Activated T-cell treated with anti-CD3 and anti-CD28 coated beads for 4 hours (primary cell): Measurements from ENCODE around the gene MAST4.
"Not testable (repeated sequence)": the region's sequence is repeated elsewhere in the genome, so short reads cannot be mapped to it uniquely, and the experiment has no call there.

Source experiments
- DNase-seq: peaks from one replicate; pipeline ENCODE4 v3.0.0-alpha.2; 2020

The MAST4 gene

DNA sequence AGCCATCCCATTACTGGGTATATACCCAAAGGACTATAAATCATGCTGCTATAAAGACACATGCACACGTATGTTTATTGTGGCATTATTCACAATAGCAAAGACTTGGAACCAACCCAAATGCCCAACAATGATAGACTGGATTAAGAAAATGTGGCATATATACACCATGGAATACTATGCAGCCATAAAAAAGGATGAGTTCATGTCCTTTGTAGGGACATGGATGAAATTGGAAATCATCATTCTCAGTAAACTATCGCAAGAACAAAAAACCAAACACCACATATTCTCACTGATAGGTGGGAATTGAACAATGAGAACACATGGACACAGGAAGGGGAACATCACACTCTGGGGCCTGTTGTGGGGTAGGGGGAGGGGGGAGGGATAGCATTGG lies 577.2 kb downstream of the MAST4 start:
- not testable (repeated sequence) for DNase-seq

DNA sequence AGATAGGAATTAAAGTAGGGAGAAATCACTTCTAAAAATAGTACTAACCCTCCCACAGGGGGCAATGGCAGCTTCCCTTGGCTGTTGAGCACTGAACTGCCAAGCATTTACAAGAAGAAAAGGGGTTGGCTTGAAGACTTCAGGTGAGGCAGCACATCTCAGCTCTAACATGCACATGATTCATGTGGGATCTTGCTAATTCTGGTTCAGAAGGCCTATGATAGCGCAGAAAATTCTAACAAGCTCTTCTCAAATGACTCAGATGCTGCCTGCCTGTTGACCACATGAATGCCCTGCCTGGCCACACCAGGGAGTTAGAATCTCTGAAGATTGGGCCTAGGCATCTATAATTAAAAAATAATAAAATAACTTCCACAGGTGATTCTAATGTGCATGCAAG lies 577.8 kb downstream of the MAST4 start:
- DNase-seq, result no peak

DNA sequence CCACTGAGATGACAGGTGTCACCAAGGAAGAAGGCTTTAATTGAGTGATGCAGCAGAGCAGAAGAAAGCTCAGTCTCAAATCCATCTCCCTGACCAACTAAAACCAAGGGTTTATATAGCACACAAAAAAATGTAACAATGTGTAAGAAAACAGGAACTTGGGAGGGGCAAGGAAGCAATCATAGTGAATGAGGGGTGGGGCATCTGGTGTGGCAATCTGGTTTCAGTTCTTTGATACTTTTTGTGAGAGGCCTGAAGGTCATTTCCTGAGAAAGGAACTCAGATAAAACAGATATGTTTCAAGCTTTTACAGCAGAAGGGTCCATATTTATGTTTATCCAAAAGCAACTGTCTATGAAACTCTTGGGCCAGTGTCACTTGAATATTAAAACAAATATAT lies 580.7 kb downstream of the MAST4 start:
- no peak for DNase-seq

DNA sequence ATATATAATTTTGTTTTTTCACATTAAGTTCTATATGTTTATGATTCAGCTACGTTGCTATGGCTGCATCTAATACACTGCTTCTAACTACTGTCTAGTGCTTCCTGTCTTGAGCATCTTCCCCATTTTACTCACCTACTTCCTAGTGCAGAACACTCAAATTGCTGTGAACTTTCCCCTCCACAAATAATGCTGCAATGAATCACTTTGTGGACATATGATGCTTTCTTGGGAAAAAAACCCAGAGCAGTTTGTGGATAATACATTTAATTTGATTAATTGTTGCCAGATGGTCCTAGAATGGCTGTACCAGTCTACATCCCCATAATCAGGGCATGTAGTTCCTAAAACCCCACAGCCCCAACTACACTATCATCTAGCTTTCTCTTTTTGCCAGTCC lies 581.9 kb downstream of the MAST4 start:
- no peak for DNase-seq

DNA sequence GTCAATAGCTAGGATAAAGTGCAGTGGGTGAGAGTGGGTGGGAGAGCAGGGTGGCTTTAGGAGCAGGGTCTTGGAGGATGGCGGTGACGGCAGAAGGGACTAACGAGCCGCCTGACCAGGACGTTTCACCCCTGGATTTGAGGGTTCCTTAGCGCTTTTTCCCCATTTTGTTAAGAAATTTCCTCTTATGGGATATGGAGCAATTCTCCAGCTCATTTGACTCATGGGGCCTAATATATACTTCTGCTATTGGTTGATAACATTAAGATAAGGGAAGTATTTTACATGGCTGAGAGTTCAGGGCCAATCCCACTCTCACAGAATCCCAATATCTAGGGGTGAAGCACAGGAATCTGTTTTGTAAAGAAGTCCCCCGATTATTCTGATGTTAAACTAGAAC lies 582.8 kb downstream of the MAST4 start:
- DNase-seq, result no peak

DNA sequence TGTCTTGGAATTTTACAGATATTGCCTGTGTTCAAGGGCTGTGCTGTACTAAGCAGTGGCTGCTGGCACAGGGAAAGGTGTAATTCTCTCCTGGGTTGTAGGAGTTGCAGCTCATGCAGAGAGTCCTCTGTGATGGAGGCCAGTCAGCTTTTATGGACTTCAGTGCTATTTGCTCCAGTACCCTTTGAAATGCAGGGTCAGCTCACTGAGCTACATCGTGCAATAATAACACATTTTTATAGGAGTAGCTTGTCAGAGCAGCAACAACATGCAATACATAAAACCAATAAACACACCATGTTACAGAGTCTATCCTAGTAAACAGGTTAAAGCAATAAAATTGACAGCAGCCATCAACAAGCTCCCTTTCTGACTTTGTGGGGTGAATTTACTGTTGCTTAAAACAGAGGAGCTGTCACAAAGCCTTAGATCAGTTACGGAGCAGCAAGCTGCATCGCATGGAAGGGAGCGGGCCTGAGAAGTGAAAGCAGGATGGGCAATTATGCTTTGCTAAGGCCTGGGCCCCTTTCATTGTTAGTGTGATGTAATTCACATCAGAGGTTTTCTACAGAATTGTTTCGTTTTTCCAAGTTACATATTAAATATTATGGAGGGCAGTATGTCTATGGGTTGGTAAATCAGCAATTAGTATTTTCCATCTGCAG lies 583.6 kb downstream of the MAST4 start:
- no peak for DNase-seq

DNA sequence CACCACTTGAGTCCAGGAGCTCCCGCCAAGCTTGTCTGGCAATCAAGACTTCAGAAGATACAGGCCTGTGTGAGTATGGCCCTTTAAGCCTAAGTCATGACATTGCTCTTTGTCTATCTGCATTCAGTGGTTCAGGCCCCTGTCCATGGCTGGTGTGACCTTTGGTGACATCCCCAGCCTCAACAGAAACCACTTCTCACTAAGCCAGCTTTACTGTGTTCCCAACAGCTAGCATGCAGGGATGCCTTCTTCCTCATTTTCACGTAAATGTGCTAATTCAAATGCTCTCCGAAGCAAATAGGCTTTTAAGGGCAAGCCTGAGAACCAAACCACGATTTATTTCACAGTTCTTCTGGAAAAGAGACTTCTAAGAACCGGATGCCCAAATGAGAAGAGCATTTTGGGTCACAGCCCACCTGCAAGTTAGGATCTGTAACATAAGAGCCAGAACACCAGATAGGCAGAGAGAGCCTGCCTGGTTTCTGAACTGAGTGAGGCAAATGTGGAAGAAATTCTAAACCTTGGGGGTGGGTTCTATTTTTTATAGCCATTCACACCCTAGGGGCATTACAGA lies 585.5 kb downstream of the MAST4 start:
- no peak for DNase-seq

DNA sequence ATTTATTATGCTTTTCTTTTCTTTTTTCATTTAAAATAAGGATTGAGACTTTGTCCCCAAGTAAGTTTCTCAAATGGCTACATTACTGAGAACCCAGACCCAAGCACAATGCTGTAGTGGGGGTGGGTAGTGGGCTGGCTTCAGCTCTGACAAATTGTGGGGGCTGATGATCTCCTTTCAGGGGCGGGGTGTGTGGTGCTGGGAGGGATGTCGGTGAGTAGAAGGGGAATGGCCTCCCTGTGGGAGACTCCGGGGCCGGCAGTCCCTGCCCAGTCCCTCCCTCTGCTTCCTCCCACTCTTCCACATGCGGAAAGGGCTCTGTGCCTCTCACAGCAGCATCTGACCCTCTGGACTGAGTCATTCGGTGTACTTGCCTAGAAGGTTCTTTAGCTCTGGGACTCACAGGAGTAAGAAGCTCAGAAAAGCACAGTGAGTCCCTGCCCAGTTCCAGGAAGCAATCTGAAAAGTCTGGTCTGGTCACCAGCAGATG lies 586.2 kb downstream of the MAST4 start:
- no peak for DNase-seq

DNA sequence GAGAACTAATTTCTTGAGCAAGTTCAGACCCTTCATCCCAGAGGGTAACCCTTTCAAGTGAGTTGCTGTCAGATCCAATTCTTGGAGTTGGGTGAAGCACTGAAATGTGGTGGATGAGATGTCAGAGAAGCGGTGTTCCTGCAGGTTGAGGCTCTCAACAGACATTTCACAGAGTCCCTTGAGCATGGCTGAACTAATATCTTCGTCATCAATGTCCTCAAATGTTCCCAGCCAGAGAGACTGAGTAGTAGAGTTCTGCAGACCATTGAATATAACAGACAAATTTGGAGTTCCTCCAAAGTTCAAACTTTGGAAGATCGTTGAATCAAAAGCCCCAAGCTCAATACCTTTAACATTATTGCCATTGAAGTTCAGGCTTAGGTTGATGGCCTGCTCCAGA lies 587.7 kb downstream of the MAST4 start:
- DNase-seq, result no peak

DNA sequence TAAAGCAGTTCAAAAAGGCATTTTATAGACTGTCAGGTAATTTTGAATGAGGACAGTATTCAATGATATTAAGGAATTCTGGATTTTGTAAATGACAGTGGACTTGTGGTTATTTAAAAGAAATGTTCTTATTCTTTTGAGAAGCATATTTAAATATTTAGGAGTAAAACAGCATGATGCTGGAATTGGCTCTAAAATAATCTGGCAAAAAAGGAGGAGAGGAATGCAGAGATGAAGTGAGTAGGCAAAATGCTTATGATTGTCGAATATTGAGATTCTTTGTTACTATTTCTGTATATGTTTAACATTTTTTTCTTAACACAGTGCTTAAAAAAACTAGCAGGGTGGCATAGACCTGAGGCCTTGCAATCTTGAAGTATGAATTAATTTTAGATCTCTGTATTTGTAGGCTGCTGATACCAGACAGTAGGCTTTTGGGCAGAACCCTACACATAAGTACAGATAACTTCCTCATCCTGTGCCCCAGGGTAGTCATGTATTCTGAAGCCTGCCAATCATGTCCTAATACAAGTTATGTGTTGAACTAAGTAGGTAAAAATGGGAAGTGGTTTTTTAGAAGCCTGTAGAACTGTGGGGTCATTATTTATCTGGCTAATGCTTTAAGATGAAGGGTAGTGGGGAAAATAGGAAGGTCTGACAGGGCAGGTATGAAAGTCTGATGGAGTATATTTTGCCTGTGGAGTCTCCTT lies 591.0 kb downstream of the MAST4 start:
- no peak for DNase-seq

DNA sequence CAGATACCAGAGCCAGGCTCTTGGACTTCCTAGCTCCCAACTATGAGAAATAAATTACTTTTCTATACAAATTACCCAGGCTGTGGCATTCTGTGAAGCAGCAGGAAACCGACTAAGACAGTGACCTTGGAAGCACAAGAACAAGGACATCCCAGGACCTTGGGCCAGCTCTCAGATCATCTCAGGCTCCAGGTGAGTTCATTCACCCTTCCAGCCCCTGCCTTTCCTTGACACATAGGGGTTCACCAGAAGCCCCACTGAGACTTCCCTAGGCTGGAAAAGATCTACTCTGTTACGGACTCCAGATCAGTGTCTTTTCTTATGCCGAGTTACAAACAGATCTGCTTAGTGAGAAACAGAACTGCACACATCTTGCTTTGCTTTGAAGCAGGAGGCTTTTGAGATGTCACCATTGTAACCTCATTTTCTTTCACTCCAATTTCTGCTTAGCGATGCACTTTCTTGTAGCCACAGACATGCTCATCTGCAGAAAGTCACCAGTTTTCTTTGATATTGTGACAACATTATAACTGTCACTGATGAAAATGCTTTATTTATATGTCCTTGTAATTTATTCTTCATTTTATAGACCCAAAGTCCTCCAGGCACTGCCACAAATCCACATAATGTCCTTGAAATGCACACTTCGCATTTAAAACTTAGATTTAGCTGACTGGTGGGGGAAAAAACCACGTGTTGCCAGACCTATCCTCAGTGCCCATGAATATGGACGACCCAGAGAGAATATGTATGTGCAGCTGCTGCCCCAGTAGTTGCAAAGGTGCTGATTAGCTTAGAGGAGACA lies 592.3 kb downstream of the MAST4 start:
- DNase-seq, result no peak

DNA sequence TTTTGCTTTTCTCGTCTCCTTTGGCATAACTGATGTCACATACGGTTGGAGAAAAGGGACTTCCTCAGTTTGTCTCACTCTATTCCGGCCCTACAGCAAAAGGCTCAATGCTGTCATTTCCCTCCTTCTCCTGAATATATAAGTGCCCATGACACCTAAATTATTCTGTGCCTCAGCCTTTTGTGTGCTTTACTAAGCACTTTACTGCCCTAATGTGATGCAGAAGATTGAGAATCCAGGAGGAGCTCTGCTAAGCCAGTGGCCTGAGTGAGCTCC lies 592.8 kb downstream of the MAST4 start:
- no peak for DNase-seq

DNA sequence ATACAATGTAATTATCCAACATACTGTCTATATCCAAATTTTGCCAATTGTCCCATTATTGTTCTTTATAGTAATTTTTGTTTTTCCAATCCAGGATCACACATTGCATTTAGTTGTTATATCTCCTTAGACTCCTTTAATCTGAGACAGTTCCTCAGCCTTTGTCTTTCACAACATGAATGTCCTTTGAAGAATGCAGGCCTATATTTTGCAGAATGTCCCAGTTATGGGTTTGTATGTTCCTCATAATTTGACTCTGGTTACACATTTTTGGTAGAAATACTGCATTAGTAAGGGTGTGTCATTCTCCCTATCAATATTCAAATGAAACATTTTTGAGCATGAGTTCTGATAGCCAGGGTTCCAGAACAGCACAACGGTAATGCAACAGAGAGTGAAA lies 593.7 kb downstream of the MAST4 start:
- no peak for DNase-seq

DNA sequence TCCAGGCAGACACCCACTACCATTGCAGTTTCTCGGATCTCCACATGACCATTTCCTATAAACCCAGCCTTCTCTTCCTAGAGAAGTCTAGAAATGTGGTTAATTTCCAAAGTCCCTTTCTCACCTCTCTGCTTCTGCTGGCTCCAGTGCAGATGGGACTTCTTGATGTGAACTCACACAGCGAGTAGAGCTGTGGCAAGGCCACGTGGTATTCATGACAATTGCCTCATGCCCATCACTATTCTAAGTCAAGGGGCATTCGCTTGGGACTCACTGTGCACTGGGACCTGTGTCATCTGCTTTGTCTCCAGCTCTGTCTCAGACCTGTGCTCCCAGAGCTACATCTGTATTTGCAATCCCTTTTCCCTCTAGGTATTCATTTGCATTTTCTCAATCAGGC lies 594.2 kb downstream of the MAST4 start:
- no peak for DNase-seq

DNA sequence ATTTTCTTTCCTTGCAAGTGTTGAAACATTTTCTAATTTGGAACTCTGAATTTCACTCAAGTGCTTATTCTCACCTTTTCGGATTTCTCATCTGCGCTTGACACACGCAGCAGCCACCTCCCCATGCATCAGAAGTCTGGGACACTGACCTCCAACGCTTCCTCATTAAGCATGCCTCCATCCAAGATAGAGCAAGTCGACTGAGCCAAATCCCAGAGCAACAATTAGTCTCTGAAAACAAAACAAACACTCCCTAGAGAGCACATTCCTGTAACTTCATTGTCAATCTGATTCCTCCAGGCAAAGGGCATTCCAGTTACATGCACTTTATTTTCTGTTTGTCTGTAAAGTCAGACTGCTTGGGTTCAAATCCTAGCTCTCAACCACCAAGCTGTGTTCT lies 594.7 kb downstream of the MAST4 start:
- no peak for DNase-seq

DNA sequence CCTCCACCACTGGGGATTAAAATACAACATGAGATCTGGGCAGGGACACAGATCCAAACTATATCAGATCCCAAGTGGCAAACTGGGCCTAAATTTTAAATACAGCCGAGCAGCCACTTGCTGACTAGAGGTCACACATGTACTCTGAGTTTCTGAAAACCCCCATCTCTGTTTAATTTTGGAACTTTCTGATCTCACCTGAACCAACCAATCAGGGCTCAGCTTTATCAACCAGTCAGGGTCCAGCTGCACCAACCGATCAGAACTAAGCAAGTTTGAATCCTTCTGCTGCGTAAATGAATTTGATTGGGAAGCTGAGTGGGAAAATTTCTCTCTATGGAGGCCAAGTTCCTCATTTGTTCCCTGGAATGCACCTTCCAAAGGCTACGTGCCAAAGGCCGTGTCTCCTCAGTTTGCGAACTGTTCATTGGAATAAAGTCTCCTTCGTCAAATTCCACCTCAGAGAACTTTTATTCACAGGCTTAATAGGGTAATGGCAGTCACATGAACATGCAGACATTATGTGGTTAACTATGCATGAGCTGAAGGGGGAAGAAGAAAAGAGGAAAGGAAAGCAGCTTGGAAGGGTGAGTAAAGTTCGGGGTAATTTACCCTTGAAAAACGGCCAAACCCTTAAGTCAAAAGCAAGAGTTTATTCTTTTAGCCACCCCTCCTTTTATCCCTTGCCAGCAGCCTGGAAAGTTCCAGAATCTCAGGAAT lies 596.7 kb downstream of the MAST4 start:
- no peak for DNase-seq

DNA sequence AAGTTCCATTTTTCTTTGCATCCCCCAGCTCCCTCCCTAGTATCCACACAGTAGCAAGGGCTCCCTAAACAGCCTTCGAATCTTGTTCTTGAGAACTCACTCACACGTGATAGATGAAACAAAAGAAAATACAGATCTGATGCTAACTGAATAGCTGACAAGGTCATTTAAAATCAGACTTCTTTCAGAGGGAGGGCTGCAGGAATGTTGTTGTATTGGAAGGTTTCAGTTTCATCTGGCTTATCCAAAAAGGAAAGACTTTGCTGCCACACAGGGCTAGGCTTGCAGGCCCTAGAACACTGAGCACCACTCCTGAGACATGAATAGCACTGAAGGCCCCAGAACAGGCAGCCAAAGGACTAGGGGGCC lies 597.2 kb downstream of the MAST4 start:
- no peak for DNase-seq

DNA sequence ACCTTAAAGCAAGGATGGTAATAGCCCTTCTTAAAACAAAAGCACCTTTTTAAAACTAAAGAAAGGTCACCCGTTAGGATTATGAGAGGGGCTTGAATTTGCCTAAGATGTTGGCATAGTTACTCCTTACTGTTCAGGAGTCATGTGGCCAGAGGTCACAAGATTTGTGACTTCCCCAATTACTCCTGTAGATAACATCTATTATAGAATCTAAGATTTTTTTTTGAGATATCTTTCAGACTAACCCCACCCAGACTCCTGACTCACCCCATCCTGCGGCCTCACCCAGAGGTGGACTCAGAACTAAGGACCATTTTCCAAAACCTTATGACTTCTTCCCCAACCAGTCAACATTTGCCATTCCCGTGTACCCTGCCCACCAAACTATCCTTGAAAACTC lies 598.0 kb downstream of the MAST4 start:
- DNase-seq, result no peak

DNA sequence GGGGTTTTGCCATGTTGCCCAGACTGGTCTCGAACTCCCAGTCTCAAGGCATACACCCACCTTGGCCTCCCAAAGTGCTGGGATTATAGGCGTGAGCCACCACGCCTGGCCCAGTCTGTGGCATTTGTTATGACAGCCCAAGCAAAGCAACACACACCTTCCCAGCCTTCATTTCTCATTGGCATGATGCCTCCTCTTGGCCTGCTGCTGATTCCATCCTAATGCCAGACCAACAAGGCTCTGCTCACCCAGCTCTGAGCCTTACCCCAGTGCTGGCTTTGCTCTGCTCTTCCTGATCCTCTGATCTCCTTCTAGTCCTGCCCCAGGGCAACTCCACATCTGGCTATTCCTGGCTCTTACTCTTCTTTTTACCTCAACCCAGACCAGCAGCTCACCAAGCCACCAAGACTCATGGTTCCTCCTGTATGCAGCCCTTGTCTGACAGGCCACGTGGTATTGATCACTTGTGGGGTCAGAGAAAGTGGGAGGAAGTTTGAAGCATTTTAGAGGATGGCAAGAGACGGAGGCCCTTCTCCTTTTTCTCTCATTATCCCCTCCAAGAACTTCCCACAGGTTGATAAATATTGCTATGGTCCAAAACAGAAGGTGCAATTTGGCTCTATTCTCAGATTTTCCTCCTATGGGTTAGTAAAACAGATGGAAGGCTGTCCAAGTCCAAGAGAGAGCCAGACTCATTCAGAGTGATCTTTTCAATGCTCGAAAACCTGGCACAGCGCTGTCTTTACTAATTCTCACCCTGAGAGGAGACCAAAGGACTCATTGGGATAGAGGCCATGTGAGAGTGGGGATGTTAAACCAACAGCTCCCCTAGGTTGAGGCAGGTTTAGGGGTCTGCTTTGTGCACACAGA lies 599.4 kb downstream of the MAST4 start:
- DNase-seq, result no peak

DNA sequence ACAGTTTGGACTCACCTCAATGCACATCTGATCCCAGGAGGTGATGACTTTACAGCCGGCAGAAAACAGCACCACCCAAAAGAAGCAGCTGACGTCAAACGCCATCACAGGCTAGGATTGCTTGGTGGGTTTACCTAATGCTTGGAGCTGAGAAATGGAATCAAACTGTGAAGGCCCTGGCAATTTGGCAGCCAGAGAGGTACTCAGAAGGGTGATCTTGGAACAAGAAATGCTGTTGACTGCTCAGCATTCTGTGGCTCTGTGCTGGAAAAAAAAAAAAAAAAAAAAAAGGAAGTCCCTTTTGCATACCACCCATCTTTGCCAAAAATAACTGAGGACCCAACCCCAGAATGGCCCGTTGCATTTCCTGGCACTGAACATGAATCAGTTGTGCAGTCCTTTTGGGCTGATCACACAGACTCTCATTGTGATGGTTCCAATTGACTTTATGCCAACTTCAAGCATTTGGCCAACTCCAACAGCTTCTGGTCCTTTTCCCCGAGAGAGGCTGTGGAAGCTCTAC lies 600.4 kb downstream of the MAST4 start, which contains the start of gene CD180:
Gene CD180 (minus strand): TSS at position 263 of the 523 bp plus-strand sequence. CDS start 158 bp downstream, at position 105.
- DNase-seq, result no peak

DNA sequence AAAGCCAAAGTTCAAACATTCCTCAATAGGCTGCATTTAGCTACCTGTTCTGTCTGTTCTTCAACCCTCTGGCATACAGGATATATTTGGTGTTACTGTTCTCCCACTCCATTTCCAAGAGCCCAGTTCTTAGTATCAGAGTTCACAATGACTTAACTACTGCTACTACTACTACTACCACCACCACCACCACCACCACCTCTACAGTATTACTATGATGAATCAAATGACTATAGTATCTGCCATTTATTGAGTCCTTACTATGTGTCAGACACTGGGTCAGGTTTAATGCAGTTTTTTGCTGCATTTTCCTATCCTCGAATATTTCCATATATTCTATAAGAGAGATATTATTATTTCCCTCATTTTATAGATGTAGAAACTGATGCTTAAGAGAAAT lies 601.3 kb downstream of the MAST4 start:
- no peak for DNase-seq

DNA sequence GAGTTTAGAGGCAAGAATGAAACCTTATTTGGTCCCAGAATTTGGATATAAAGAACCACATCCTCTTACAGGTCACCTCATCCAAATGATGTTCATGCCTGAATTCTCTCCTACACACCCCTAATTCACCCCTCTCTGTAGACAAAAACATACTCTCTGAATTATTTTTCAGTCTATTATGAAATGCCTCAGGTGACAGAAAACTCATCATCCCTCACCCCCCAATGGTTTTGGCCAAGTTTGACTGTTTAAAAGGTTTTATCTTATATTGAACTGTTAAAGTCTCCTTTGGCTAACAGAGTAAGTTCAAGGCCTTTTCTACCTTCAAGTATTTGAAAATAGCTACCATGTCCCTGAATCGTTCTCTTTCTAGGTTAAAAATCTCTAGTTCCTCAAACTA lies 602.7 kb downstream of the MAST4 start:
- DNase-seq, result no peak
